GM11168 (cell line): ENCODE data around the gene RNH1.

ENCODE experiments used
- in situ Hi-C: fragments of 300-500 bp; cut with MboI; formaldehyde crosslinking; loops from one replicate; pipeline ENCODE4 v1.12.0; 2022; ENCODE audit warnings: low sequenced_read_pairs; ENCODE audit not compliant: unreplicated experiment

RNH1 gene

DNA sequence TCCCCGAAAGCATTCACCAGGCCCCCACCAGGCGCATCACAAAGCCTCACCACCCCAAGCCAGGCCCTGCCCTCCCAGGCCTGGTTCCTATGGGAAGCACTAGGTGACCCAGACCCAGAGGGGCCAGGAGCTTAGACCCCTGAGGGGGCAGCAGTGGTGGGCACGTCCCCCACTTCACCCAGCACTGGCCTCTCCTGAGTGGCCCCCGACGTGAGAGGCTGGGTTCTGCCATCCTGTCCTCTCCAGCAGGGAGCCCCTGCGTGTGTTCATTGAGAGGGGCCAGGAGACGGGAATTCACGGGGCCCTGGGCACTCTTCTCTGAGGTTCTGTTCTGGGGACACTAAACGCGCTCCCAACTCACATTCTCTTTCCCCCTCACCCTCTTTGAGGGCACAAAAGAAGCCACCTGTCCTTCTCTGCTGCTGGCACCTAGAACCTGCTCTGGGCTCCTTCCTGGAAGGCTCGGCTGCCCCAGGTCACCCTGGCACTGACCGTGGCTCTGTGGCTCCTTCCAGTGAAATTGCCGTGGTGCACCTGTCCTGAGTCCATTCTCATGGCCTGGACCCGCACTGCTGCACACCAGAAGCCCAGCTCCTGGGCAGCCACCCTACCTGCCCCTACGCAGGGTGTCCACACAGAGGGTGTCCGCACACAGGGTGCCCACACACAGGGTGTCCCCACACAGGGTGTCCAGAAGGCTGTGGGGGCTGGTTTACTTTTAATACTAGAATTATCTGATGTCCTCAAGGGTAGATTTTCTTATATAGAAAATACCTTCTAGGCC lies 44.7 kb downstream of the RNH1 start:
- in situ Hi-C loops, result no loop called here

DNA sequence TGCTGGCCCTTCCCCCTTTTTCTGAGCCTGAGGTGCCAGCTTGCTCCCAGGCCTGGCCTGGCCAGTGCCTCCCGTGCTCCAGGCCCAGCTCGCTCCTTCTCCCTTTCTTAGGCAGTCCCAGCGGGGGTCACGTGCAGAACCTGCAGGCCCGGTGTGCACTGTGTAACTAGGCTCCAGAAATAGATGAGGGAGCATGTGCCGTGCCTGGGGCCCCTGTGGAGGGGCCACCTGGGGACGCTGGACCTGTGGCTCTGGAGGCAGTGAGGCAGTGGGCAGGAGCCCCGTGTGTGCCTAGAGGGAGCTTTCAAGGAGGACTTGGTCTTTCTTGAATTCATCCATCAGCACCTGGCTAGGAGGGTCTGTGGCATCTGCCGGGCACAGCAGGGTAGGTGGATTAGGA lies 45.4 kb downstream of the RNH1 start:
- in situ Hi-C loops, result no loop called here

DNA sequence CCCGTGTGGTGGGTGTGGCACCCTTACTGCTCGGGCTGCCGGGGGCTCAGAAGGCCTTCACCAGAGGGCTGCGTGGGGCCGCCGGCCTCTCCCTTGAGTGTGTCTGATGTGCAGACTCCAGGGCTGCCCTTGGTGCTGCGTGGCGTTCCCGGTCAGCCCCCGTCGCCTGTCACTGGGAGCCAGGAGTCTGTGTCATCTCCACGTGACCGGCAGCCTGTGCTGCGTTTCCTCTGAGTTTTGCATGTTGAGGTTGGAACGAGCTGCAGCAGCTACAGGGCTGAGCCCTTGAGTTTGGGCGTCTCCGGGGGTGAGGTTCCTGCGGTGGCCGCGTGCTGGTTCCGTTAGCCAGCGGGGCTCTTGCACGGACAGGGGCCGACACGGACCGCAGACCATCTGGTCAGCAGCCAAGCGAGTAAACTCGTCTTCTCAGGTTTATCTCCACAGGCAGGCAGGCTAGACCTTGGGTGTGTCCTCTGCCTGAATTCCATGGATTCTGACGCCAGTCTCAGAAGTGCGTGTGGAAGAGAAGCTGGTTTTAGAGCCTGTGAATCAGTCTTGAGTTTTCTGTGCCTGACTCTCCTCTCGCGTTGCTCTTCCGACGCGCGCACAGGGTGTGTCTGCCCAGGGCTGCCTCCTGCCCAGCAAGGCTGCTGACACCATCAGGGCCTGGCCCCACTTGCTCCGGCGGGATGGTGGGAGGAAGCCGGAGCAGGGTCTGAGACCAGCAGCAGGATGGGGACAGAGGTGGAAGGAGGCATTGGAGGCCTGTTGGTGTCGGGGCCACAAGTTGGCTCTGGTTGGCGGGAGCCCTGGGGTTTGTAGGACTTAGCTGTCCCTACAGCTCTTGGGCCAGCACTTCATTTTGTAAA lies 46.5 kb downstream of the RNH1 start:
- in situ Hi-C loops, result no loop called here

DNA sequence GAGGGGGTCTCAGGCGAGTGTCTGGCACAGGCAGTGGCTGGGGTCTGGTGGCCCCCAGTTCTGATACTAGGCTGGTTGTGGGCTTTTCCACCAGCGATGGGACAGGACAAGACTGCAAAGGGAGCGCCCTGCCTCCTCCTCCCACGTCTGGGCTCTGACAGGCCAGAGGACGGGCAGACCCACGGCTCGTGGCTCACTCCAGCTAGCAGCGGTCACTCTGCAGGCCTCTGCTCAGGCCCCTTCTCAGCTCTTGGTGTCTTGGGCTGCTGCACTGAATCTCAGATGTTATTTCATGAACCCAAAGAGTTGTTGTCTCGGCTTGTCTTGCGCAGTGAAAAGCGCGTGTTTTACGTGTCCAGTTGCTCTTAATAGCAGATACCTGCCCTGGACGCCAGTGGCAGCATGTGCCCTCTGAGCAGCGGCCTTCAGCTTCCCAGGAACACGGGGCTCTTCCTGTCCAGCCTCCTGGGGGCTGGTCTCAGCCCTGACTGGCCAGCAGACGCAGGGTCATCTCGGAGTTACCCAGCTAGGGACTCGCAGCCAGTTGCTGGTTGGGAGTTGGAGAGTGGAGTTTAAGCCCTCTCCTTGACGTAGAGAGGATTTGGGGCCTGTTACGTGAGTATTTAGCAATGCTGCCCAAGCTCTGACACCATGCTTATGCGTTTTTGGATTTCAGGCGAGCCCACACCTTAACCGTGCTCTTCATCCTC lies 47.4 kb downstream of the RNH1 start:
- in situ Hi-C loops, result no loop called here

DNA sequence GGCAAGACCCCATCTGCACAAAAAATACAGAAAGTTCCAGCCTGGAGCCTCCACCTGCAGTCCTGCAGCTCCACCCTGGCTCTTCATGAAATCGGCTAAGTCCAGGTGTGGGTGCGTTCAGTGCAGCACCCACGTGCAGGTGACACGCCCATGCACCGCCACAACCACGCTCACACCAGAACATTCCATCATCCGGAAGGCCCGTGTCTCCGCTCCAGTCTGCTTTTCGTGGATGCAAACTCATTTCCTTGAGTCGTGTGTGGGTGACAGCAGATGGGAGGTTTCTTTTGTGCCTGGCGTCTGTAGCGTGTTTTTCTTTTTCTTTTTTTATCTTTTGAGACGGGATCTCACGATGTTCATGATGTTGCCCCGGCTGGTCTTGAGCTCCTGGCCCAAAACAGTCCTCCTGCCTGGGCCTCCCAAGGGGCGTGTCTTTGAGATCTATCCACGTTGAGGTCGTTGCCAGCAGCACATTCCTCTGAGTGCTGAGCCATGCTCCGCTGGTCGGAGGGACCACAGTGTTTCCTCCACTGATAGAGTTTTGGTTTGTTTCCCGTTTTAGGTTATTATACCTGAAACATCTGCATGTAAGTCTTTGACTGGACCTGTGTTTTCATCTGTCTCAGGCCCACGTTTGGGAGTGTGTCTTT lies 49.8 kb downstream of the RNH1 start:
- in situ Hi-C loops, result no loop called here

DNA sequence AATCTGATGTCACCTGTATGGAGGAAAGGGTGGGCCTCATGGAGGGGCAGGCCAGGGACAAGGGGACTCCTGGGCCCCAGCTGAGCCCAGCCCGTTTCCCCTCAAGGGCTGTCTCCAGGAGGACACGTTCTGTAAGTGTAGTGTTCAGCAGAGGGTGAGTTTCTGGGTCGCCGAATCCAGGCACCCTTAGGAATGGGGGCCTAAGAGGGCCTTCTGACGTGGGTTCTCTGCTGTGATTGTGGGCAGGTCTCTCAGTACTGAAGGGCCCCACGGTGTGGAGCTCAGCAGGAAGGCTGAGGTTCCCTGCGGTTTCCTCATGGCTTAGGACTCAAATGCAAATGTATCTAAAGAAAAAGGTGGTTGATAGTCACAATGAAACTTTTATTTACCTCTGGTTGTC lies 50.5 kb downstream of the RNH1 start:
- in situ Hi-C loops, result no loop called here

DNA sequence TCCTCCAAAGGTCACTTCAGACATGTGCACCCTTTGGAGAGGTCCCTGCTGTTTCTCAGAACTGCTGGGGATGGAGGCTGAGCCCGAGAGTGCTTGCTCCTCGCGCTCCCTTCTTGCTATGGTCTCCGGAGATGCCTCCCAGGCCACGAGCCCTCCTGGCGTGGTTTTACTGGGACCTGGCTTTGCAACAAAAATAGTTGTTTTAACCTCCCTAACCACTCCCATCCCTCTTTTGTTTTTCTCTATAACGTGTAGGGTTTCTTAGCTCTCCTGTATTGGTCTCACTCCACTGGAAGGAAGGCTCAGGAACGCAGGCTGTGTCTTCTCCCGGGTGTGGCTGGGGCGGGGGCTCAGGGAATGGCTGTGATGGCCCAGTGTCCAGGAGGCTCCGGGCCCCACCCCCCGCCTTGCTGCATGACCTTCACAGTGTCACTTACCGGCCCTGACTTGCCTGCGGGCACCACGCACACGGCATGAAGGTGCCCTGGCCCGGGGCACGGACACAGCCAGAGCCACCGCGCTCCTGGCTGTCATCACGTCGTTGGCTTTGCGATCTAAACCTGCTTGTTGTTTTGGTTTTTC lies 51.4 kb downstream of the RNH1 start:
- in situ Hi-C loops, result no loop called here

DNA sequence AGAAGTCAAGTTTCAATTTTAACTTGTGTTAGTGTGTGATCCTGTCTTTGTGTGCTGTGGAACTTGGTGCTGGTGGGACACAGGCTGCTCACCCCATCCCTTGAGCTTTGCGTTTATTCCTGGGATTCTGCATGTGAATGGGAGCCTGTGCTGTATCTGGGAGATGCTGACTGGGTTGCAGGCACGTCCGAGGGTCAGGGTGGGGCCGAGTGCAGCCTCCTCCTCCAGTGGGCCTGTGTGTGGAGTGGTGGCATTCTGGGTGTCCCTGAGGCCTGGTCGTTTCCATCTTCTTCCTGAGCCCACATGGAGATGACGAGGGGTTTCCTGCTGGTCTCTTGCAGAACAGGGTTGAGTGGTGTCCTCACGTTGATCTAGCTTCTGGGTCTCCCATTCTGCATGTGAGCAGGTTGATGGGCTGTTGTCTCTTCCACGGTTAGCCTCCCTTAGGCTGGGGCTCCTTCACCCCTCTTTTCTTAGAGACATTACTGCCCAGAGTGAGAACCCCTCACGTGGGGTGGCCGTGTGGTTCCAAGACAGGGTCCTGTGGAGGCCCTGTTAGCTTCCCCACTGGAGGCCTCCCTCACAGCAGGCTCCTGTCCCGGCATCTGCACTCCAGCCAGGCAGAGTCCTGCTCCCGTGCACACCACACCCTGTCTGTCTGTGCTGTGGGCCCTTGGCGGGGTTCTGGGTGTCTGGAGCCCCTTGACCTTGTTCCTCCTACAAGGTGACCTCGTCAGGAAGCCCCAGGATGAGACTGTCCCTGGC lies 52.1 kb downstream of the RNH1 start:
- in situ Hi-C loops, result no loop called here

DNA sequence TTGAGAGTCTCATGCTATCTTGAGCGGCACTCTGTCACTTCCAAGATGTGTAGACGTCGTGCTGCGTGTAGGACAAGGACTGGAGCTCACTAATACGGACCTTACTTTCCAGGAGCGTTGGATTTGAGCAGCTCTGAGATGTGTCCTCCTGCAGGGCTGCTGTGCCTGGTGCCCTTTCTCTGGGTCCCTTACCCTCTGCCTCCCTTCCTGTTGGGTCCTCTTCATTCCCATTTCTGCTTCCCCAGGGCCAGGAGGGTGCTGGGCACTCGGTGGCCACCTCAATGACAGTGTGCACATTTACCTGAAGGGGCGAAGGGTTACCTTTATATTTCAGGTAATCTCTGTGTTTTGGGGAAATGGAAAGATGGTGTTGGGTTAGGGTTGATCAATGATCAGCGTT lies 53.0 kb downstream of the RNH1 start:
- in situ Hi-C loops, result no loop called here

DNA sequence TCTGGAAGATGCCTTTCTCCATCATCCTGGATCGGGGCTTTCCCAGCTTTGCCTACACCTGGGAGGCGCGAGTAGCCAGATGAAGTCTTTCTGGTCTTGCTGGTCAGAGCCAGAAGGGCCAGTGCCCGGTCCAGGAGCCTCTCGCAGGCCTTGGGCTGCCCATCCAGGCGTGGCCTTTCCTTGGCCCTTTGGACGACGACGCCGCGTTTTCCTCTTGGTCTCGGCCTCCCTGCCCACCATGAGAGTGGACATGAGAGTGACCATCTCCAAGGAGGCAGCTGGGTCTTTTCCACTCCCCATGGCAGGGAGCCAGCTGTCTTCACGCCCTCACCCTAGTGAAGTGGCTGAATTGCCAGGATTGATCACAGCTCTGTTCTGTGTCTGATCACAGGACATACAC lies 53.5 kb downstream of the RNH1 start:
- in situ Hi-C loops, result no loop called here

DNA sequence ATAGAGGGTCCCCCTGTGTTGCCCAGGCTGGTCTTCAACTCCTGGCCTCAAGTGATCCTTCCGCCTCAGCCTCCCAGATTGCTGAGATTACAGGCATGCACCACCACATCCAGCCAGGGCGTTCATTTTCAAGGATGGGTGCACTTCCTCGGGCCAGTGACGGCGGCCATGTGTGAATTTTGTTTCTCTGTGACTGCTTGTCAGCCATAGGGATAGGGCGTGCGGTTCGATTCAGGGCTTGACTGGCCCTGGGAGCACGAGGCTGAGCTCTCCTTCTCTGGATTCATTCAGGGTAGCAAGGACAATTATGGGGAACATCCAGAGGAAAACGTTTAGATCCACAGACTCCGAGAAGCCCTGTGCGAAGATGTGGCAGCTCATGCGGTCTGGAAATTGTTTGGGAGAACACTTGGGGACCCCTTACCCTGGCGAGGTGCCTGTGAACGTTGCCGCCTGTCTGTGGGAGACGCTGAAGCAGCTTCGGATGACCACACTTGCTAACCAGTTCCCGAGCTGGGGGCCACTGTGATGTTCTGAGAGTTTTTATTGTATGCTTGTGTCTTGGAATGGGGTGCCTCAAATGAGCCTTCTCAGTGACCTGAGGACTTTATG lies 54.0 kb downstream of the RNH1 start:
- in situ Hi-C loops, result no loop called here

DNA sequence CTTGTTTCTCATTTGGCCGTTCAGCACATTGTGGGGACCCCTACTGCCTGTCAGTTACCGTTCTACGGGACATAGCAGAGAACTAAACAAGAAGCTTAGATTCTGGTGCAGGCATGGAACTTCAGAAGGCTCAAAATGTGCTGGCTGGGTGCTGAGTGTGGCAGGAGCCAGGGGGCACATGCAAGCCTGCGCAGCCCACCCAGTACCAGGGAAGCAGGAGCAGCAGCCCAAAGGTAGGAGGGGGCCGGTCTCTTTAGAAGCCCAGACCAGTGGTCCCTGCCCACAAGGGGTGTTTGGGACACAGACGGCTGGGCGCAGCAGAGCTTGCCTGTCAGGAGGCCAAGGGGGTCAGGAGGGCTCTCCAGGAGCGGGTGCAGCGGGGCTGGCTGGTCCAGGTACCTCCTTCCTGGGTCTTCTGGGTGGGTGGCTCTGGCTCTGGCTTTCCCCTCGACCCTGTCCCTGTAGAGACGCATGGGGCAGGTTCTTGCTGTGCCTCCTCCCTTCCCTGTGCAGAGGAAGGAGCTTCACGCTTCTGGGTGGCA lies 54.8 kb downstream of the RNH1 start:
- in situ Hi-C loops, result no loop called here

DNA sequence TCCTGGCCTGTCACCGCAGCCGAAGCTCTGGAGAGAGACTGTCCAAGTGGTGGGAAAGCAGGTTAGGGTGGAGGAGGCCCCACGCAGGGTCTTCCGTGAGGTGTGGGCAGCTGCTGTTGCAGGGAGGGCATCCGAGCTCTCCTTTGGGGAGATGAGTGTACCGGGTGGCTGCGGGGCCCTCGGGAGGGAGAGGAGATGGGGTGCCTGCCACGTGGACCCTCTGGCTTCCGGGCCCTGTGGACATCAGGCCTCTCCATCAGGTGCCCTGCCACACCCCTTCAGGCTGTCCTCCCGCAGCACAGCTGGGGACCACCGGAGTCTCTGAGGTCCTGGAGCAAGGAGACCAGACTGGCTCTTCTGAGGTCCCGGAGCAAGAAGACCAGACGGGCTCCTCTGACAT lies 55.3 kb downstream of the RNH1 start:
- in situ Hi-C loops, result no loop called here

DNA sequence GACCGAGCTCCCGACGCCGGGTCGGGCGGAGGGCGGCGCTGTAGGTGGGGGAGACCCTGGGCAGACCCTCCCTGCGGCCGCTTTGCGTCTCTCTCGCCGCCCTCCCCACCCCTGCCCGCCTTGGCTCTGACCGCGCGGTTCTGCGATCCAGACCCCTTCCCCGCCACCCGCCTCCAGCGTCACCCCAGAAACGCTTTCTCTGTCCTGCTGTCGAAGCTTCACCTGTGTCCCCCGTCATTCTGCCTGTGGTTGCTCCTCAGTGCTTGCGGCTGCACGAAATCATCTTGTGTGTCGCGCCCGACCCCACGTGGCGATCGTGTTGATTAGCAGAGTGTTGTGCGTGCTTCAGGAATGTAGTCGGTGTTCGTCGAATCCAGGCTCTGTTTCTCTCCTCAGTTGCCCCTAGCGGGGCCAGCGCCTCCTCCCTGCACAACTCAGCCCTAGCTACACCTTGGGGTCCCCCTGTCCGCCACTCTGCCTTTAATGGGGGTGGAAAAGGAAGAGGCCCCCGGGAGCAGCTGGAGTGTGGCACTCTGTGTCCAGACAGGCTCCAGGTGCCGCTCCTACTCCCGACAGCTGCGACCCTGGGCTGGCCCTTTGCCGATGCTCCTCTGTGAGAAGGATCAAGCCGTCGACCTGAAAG lies 56.1 kb downstream of the RNH1 start:
- in situ Hi-C loops, result no loop called here

DNA sequence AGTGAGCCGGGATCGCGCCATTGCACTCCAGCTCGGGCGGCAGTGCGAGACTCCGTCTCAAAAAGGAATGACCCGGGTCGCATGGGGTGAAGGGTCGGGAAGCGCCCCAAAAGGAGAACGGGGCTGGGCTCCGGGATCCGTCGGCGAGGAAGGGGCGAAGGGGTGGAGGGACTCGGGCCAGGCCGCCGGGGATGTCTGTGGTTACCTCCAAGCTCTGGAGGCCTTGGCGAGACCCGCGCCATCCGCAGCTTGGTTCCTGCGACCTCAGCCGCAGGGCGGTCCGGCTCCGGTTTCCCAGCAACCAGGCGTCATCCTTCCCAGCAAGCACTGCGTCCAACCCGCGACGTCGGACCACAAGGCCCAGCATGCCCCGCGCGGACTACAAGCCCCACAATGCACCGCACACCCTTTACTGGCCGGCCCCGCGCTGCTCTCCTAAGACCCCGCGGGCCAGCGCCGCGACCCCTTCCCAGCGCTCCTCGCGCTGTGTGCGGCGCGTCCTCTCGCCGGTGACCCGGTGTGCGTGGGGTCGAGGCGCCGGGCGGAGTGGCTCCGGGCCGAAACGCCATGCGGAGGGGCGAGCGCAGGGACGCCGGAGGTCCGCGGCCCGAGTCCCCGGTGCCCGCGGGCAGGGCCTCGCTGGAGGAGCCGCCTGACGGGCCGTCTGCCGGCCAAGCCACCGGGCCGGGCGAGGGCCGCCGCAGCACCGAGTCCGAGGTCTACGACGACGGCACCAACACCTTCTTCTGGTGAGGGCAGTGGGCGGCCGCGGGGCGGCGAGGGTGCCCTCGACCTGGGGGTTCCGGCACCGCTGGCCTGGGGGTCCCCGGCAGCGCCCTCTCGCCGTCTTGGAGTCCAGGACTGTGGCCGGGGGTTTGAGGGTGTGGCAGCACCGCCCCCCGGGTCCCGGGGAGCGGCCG lies 56.9 kb downstream of the RNH1 start, which contains the start of gene PTDSS2:
Gene PTDSS2 (plus strand): TSS at position 391 of the 920 bp plus-strand sequence. CDS start 177 bp downstream, at position 568.
- in situ Hi-C loops, result no loop called here

DNA sequence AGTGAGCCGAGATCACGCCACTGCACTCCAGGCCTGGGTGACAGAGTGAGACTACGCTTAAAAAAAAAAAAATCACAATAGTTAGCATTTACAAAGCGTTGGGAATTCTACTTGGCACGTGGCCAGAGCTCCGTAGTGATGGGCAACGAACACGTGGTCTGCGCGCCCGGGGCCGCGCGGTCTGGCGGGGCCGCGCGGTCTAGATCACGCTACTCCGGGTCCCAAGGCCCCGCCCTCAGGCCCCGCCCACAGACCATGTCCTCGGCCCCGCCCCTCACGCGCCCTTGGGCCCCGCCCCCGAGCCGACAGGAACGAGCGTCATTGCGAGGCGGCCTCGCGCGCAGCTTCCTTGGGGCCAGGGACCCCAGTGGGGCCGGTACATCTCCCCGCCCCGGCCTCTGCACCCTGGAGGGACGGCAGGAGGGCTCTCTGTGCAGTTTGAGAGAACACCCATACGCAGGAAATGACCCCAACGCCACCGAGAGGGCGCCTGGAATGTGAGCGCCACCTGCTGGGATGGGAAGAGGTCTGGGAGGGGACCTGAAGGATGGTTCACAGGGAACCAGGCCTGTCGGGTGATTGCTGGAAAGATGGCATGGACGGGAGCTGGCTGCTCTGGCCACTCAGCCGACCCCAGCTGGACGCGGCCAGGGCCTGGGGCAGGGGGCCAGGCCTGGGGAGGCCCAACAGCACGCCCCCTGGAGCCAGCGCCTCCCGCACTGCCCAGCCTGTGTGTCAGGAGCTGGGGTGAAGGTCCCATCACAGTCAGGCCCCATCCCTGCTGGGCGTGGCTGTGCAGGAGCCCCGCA lies 58.9 kb downstream of the RNH1 start:
- in situ Hi-C loops, result no loop called here
